Breast epithelium (tissue), 4 donors: ENCODE data around the gene GAL3ST3. TPM values are rescaled to one million over a fixed set of nuclear protein-coding genes. Genes with fewer than 3 reads are reported as not detected.

ENCODE experiments used
- DNase-seq, 2 donors: peaks; one replicate each; pipeline ENCODE4 v3.0.0-alpha.2; 2019; ENCODE audit warnings: low spot score in 2 of 2
- H3K27ac ChIP-seq, 2 donors: fragments of 200-600 bp; sonication (generic) in 1 of 2; one replicate each; pipeline ENCODE4 v1.5.1; 2016 to 2019; ENCODE audit warnings: mild to moderate bottlenecking in 1 of 2
- H3K27me3 ChIP-seq, 2 donors: fragments of 200-600 bp; sonication (generic) in 1 of 2; one replicate each; pipeline versions ENCODE4 v1.5.1 to v1.6.0; 2017 to 2019; ENCODE audit warnings: control low read depth in 1 of 2, mild to moderate bottlenecking in 1 of 2
- H3K36me3 ChIP-seq: fragments of 200-600 bp; one replicate; pipeline ENCODE4 v1.5.1; 2019
- H3K4me1 ChIP-seq, 2 donors: fragments of 200-600 bp; sonication (generic); one replicate each; pipeline ENCODE4 v1.5.1; 2016 to 2019; ENCODE audit warnings: control low read depth in 1 of 2
- H3K4me3 ChIP-seq, 3 donors: fragments of 200-600 bp; sonication (generic); 1 replicate in 2 of 3; 2 replicates in 1 of 3; pipeline ENCODE4 v1.5.1; 2016 to 2019; ENCODE audit warnings: mild to moderate bottlenecking in 3 of 3, moderate library complexity in 2 of 3
- H3K9me3 ChIP-seq, 2 donors: fragments of 200-600 bp; sonication (generic) in 1 of 2; one replicate each; pipeline ENCODE4 v1.5.1; 2016 to 2019; ENCODE audit warnings: control low read depth in 1 of 2
- POLR2A ChIP-seq: fragments of 450-650 bp; IDR thresholded peaks from one replicate; pipeline ENCODE4 v1.6.1; 2016; ENCODE audit warnings: antibody characterized with exemption, mild to moderate bottlenecking, moderate library complexity
- POLR2AphosphoS5 ChIP-seq, 3 donors: sonication (generic); formaldehyde crosslinking; IDR thresholded peaks; one replicate each; pipeline ENCODE4 v1.6.1; 2017; ENCODE audit warnings: antibody characterized with exemption in 3 of 3
- intact Hi-C: fragments of 100-400 bp; cut with DNase I; formaldehyde crosslinking; loops from one replicate; pipeline ENCODE4 v1.15.1; 2023; ENCODE audit warnings: low total_unique reads
- total RNA-seq, 3 donors: library from RNA; depleted of rRNA; stranded (reverse); fragments of >200 nt; gene quantifications; one replicate each; pipeline ENCODE4 v1.1.0, GENCODE V29; 2016
- TF ChIP-seq, protein P1 (sequence below), 3 donors: fragments of 450-650 bp; IDR thresholded peaks; one replicate each; pipeline ENCODE4 v1.5.1; 2016 to 2017; ENCODE audit warnings: antibody characterized with exemption in 3 of 3, mild to moderate bottlenecking in 3 of 3, moderate library complexity in 3 of 3

Gene GAL3ST3
- total RNA-seq, 3 donors from 2014 or later: 0.29 TPM; not detected in 2

DNA sequence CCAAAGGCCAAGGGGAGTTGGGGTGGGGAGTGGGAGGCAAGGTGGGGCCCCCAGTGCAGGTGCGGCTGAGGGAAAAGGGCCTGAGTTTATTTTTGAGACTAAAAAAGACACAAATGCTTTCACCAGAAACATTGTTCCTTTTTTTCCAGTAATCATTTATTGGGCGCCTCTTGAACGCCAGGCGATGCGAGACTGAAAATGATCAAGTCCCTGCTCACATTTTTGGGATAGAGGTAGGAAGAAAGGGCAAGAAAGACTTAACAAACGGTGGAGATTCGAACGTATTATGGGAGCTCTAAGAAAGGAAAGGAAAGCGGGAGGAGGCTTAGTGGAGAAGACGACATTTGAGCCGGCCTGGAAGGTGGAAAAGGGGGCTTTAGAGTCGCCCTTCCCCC, 2.4 kb upstream of the GAL3ST3 start:
- H3K4me1 ChIP-seq: peaks cover 5 to 17% of the 10 kb centered on the region in 2 donors
- H3K9me3 ChIP-seq: no peaks in the 10 kb centered on the region
- intact Hi-C loops: no loop called here
- peaks cover 0 to 13% of the 10 kb centered on the region in 2 donors for H3K27me3 ChIP-seq
- peak overlapping the region; percentile 92 to 97 (median 92) for H3K4me3 ChIP-seq
- peak overlapping the region; percentile 89 to 94 for H3K27ac ChIP-seq
- TF ChIP-seq, protein P1, sequence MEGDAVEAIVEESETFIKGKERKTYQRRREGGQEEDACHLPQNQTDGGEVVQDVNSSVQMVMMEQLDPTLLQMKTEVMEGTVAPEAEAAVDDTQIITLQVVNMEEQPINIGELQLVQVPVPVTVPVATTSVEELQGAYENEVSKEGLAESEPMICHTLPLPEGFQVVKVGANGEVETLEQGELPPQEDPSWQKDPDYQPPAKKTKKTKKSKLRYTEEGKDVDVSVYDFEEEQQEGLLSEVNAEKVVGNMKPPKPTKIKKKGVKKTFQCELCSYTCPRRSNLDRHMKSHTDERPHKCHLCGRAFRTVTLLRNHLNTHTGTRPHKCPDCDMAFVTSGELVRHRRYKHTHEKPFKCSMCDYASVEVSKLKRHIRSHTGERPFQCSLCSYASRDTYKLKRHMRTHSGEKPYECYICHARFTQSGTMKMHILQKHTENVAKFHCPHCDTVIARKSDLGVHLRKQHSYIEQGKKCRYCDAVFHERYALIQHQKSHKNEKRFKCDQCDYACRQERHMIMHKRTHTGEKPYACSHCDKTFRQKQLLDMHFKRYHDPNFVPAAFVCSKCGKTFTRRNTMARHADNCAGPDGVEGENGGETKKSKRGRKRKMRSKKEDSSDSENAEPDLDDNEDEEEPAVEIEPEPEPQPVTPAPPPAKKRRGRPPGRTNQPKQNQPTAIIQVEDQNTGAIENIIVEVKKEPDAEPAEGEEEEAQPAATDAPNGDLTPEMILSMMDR (IDR thresholded peaks at IDR 0.05): no peak
- no peak for TF ChIP-seq POLR2A
- DNase-seq: no peak
- no peaks in the 10 kb centered on the region for H3K36me3 ChIP-seq

DNA sequence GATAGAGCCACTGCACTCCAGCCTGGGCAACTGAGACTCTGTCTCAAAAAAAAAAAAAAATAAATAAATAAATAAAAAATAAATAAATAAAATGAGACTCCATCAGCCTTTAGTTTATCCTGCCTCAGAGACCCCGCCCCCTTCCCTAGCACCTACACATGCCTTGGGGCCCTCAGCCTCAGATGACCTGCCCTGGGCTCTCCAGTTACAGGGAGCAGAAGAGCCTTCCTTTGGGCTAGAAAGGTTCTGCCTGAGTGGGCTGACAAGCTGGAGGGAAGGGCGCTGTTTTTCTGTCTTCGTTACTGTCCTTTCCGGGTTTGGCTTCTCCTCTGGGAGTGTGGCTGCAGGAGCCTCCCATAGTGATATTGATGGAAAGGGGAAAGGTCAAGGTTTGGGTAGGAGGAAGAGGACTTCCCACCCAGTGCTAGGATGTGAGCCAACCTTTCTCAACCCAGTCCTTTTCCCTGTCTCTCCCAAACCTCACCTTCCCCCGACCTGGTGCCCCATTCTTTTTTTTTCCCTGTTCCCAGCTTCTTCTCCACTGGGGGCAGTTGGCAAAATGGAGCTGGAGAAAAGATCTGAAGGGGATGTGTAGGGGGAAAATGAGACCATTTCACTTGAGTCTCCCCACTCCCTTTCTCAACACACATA, 1.7 kb upstream of the GAL3ST3 start:
- TF ChIP-seq POLR2A (no peak), POLR2AphosphoS5 (IDR thresholded peaks at IDR 0.05) (no peak)
- TF ChIP-seq, protein P1 (IDR thresholded peaks at IDR 0.05): no peak
- Histone ChIP-seq H3K36me3 (no peaks in the 10 kb centered on the region), H3K4me1 (peaks cover 5 to 17% of the 10 kb centered on the region in 2 donors), H3K4me3 (no peak overlapping the region), H3K27me3 (peaks cover 0 to 13% of the 10 kb centered on the region in 2 donors), H3K27ac (peak overlapping the region; percentile 89 to 94), H3K9me3 (no peaks in the 10 kb centered on the region)
- intact Hi-C loops: no loop called here
- no peak for DNase-seq

DNA sequence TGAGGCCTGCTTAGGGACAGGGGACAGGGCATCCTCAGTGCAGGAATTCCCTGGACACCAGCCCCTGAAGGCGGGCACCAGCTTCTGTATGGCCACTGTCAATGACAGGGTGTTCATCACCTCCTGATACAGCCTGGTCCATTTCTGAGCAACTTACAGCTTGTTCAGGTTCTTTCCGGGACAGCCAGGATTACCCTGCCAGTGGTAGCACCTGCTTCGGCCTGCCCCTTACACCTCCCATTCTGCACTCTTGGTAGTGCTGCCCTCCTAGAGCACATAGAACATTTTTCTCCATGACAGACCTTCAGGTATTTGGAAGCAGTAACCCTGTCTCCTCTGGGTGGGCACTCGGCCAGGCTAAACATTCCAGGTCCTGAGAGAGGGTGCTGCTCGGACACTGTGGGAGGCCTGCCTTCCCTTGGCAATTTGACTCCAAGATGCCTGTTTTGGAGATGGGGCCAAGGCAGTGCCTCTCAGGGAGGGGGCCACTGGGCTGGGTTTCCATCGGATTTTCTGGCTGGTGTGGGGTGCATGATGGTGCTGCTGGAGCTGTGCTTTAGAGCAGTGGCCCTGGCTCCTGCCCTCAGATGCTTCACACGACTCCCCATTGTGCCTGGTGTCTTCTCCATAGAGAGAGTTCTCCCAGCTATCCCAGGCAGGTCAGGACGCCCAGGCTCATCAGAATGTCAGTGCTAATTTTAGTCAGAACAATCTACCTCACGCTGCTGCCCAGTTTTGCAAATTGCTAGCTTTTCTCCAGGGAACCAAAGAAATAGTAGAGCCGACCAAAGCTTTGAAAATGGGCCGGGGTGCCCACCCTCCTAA, 1.2 kb downstream of the GAL3ST3 start:
- H3K4me1 ChIP-seq: peaks cover 0 to 6% of the 10 kb centered on the region in 2 donors
- H3K36me3 ChIP-seq: no peaks in the 10 kb centered on the region
- no peak for TF ChIP-seq POLR2A
- TF ChIP-seq, protein P1 (IDR thresholded peaks at IDR 0.05): no peak
- no peak for TF ChIP-seq POLR2AphosphoS5 (IDR thresholded peaks at IDR 0.05)
- H3K4me3 ChIP-seq: no peak overlapping the region
- peaks cover 0 to 13% of the 10 kb centered on the region in 2 donors for H3K27me3 ChIP-seq
- no peak overlapping the region for H3K27ac ChIP-seq
- intact Hi-C loops: no loop called here
- H3K9me3 ChIP-seq: no peaks in the 10 kb centered on the region
- no peak for DNase-seq

DNA sequence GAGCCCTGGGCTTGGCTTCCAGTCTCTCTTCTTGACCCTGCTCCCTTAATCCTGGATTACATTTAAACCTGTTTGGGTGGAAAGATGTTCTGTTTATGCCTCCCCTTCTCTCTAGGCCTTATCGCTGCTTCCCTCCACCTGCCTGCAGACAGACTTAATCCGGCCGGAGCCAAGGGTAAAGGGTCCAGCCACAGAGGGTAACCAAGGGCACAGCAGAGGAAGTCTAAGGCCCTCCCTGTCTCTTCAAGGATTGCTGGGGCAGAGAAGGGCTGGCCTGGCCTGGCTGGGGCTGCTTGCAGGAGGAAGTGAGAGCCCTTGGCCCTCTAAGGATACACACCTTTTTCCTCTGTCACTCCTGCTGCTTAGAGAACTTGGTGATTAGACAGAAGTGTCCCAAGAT, 2.1 kb downstream of the GAL3ST3 start:
- H3K9me3 ChIP-seq: no peaks in the 10 kb centered on the region
- TF ChIP-seq, protein P1 (IDR thresholded peaks at IDR 0.05): no peak
- no peak for TF ChIP-seq POLR2A
- TF ChIP-seq POLR2AphosphoS5 (IDR thresholded peaks at IDR 0.05): no peak
- no peaks in the 10 kb centered on the region for H3K36me3 ChIP-seq
- peaks cover 0 to 6% of the 10 kb centered on the region in 2 donors for H3K4me1 ChIP-seq
- DNase-seq: no peak
- no peak overlapping the region for H3K27ac ChIP-seq
- intact Hi-C loops: no loop called here
- no peak overlapping the region for H3K4me3 ChIP-seq
- peaks cover 0 to 13% of the 10 kb centered on the region in 2 donors for H3K27me3 ChIP-seq

DNA sequence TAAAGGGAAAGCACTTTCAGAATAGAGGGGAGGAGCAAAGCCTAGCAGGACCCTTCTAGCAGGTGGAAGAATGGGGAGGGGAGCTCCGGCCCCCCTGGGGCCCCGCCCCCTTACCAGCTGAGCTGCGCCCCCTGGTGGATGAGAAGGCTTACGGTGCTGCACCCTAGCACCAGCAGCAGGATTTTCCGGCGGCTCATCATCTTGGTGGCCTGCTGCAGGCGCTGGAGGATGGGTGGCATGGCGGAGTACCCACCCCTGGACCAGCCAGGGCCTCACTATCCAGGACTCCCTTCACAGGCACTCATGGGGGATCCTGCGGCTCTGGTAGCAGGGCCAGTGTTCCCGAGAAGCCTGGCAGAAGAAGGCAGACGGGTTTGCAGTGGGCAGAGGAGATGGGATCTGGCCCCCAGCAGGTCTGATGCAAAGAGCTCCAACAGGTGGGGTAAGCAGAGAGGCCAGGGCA, 3.8 kb downstream of the GAL3ST3 start:
- Histone ChIP-seq H3K9me3 (no peaks in the 10 kb centered on the region), H3K27me3 (peaks cover 0 to 13% of the 10 kb centered on the region in 2 donors)
- DNase-seq: peak; percentile 50 to 69

More for the DNA sequence above, 3.8 kb downstream of the GAL3ST3 start:
- Histone ChIP-seq H3K36me3 (no peaks in the 10 kb centered on the region), H3K4me3 (no peak overlapping the region), H3K4me1 (no peaks in the 10 kb centered on the region), H3K27ac (no peak overlapping the region)
- TF ChIP-seq, protein P1 (IDR thresholded peaks at IDR 0.05): peak; percentile 76 to 84 (median 76)
- TF ChIP-seq POLR2A (no peak), POLR2AphosphoS5 (IDR thresholded peaks at IDR 0.05) (no peak)
- intact Hi-C loops: no loop called here
